ENCODE measurements around the gene COQ8A.
"Not testable (repeated sequence)": the region's sequence is repeated elsewhere in the genome, so short reads cannot be mapped to it uniquely, and the experiment has no call there.

Gene COQ8A

DNA sequence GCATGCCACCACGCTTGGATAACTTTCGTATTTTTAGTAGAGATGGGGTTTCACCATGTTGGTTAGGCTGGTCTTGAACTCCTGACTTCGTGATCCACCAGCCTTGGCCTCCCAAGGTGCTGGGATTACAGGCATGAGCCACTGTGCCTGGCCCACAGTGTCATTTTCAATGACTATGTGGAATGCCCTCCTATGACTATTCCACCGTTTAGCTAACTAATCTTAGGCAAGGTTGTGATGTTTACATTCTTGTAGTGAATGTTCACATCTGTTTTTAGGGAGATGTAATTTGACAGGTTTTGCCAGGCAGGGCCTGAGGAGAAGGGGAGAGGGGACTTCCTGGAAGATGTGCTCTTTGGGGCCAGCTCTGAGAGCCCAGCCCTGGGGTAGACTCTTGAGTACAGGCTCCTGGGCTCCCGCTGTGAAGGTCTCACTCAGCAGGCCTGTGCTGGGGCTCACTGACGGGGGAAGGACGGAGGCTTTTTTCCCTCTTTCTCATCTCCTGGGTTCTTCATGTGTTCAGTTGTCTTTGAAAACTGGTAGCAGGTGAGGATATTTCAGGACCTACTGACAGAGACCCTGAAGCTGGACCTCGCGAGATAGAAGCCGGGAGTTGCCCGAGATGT is 13.2 kb downstream of the COQ8A start:
- DNase-seq (ENCODE audit: low read depth), result no peak
- TF ChIP-seq, protein P1, sequence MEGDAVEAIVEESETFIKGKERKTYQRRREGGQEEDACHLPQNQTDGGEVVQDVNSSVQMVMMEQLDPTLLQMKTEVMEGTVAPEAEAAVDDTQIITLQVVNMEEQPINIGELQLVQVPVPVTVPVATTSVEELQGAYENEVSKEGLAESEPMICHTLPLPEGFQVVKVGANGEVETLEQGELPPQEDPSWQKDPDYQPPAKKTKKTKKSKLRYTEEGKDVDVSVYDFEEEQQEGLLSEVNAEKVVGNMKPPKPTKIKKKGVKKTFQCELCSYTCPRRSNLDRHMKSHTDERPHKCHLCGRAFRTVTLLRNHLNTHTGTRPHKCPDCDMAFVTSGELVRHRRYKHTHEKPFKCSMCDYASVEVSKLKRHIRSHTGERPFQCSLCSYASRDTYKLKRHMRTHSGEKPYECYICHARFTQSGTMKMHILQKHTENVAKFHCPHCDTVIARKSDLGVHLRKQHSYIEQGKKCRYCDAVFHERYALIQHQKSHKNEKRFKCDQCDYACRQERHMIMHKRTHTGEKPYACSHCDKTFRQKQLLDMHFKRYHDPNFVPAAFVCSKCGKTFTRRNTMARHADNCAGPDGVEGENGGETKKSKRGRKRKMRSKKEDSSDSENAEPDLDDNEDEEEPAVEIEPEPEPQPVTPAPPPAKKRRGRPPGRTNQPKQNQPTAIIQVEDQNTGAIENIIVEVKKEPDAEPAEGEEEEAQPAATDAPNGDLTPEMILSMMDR (conservative IDR thresholded peaks at IDR 0.05; ENCODE audit: control insufficient read depth, insufficient read depth, low read depth, low read length), result no peak
- no peak overlapping the region for H3K4me3 ChIP-seq (ENCODE audit: control insufficient read depth, low read depth, low read length)

DNA sequence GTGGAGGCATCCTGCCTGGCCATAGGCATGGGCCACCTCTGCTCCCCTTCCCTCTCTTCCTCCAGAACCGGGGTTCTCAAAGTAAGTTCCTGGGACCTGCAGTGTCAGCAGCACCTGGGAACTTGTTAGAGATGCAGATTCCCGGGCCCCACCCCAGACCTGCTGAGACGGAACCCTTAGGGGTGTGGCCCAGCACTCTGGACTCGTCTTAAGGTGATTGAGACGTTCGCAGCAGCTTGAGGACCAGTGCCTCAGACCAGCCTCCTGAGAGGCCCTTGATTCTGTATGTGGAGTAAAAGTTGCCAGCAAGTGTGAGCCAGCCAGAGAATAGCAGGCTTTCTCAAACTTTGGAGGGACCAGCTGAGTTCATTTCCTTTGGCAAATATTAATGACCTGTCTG is 14.2 kb downstream of the COQ8A start:
- TF ChIP-seq, protein P1 (conservative IDR thresholded peaks at IDR 0.05; ENCODE audit: control insufficient read depth, insufficient read depth, low read depth, low read length), result no peak
- DNase-seq (ENCODE audit: low read depth), result no peak
- H3K4me3 ChIP-seq (ENCODE audit: control insufficient read depth, low read depth, low read length), result no peak overlapping the region

- DNase-seq (ENCODE audit: low read depth), result no peak
- TF ChIP-seq, protein P1 (conservative IDR thresholded peaks at IDR 0.05; ENCODE audit: control insufficient read depth, insufficient read depth, low read depth, low read length), result no peak
These were observed 14.7 kb downstream of the COQ8A start for GRCh38 chr1:226954777-226955176.

DNA sequence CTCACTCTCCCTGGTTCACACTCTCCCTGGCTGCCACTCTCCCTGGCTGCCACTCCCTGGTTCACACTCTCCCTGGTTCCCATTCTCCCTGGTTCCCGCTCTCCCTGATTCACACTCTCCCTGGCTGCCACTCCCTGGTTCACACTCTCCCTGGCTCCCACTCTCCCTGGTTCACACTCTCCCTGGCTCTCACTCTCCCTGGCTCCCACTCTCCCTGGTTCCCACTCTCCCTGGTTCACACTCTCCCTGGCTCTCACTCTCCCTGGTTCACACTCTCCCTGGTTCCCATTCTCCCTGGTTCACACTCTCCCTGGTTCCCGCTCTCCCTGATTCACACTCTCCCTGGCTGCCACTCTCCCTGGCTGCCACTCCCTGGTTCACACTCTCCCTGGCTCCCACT is 15.8 kb downstream of the COQ8A start:
- DNase-seq (ENCODE audit: low read depth); H3K4me3 ChIP-seq (ENCODE audit: control insufficient read depth, low read depth, low read length): not testable (repeated sequence)

More at GRCh38 chr1:226954777-226955176, 14.7 kb downstream of the COQ8A start:
- no peak overlapping the region for H3K4me3 ChIP-seq (ENCODE audit: control insufficient read depth, low read depth, low read length)

DNA sequence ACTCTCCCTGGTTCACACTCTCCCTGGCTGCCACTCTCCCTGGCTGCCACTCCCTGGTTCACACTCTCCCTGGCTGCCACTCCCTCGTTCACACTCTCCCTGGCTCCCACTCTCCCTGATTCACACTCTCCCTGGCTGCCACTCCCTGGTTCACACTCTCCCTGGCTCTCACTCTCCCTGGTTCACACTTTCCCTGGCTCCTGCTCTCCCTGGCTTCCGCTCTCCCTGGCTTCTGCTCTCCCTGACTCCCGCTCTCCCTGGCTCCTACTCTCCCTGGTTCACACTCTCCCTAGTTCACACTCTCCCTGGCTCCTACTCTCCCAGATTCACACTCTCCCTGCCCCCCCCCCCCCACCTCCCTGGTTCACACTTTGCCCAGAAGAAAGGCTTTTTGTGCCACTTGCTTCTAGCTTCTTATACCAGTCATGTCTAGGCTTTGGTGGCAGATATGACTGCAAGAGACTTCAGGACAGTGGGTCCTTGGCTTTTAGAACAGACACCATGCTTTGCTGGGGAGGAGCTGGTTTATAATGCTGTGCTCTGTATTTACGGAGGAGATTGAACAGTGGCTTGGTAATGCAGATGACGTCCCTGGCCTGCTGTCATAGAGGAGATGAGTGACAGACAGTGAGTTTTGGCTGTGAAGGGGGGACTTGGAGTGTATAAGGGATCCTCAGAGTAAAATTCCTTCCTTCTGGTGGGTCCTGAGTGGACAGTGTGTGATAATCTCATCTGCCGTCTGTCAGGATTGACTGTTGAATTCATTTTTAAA is 17.0 kb downstream of the COQ8A start:
- no peak overlapping the region for H3K4me3 ChIP-seq (ENCODE audit: control insufficient read depth, low read depth, low read length)
- TF ChIP-seq, protein P1 (conservative IDR thresholded peaks at IDR 0.05; ENCODE audit: control insufficient read depth, insufficient read depth, low read depth, low read length), result no peak

DNA sequence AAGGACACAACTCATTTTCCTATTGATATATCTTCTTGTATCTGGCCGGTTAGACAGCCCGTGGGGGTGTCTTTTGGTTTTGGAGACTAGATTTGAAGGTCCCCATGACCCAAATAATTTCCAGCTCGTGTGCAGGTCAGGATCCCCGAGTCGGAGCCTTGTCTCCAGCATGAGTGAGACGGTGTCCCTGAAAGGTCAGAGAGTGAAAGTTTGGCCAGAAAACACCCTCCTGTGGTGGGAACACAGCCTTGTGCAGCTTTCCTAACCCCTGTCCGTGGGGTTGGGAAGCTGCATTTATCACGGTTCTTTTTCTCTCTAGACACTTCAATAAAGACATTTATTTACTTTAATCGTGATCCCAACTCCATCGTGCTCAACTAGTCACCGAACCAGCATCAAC is 17.6 kb downstream of the COQ8A start:
- TF ChIP-seq, protein P1 (conservative IDR thresholded peaks at IDR 0.05; ENCODE audit: control insufficient read depth, insufficient read depth, low read depth, low read length), result no peak
- DNase-seq (ENCODE audit: low read depth), result no peak
- H3K4me3 ChIP-seq (ENCODE audit: control insufficient read depth, low read depth, low read length), result no peak overlapping the region

More for the DNA sequence above, 17.0 kb downstream of the COQ8A start:
- no peak for DNase-seq (ENCODE audit: low read depth)

DNA sequence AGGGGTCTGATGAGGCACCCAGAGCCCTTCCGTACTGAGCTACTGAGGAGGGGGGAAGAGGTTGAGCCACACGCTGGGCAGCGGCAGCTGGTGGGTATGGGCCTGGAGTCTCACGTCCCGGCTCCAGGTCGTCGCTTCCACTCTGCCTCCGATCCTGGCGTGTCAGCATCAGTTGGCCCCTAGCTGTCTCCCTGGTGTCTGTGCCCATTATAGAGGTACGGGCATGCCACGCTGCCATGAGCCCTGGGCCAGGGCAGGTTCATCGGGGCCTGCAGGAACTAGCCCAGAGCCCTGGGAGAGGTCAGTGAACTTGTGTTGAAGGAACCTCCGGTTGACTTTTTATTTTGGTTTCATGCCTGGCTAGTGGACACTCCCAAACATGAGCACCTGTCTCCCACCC is 18.2 kb downstream of the COQ8A start:
- TF ChIP-seq, protein P1 (conservative IDR thresholded peaks at IDR 0.05; ENCODE audit: control insufficient read depth, insufficient read depth, low read depth, low read length), result no peak
- DNase-seq (ENCODE audit: low read depth), result no peak
- H3K4me3 ChIP-seq (ENCODE audit: control insufficient read depth, low read depth, low read length), result no peak overlapping the region
